ENCODE measurements around the gene TACC3.
A peak's percentile ranks its signal among the peaks of the same experiment; 100 is the strongest.

Gene TACC3

DNA sequence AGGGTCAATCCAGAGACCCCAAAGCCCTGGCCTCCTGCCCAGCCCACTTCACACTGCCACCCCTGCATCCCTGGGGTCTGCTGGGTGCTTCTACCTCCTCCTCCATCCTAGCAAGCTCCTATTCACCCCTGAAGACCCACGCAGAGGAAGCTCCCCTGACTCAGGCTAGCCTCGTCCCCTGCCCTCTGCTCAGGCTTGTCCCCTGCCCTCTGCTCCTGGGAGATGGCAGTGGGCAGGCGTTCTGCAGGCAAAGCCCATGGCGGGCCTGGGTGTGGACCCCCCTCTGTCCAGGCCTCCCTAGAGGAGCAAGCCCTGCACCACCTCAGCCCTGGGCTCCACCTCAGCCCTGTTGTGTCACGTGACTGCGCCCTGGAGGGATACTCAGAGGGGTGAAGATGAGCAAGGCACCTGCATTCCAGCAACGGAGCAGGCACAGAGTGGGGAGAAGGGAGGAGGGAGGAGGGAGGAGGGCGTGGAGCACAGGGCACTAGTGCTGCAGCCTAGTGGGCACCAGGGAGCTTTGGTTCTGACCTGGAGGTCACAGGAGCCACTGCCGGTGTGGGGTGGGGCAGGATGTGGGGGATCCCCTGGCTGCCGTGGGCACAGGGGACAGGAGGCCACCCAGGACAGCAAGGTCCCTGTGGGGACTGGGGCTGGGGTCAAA lies 44.2 kb downstream of the TACC3 start:
- peaks cover 58% of the 10 kb centered on the region for H3K4me1 ChIP-seq (ENCODE audit: insufficient read depth, low read length)

DNA sequence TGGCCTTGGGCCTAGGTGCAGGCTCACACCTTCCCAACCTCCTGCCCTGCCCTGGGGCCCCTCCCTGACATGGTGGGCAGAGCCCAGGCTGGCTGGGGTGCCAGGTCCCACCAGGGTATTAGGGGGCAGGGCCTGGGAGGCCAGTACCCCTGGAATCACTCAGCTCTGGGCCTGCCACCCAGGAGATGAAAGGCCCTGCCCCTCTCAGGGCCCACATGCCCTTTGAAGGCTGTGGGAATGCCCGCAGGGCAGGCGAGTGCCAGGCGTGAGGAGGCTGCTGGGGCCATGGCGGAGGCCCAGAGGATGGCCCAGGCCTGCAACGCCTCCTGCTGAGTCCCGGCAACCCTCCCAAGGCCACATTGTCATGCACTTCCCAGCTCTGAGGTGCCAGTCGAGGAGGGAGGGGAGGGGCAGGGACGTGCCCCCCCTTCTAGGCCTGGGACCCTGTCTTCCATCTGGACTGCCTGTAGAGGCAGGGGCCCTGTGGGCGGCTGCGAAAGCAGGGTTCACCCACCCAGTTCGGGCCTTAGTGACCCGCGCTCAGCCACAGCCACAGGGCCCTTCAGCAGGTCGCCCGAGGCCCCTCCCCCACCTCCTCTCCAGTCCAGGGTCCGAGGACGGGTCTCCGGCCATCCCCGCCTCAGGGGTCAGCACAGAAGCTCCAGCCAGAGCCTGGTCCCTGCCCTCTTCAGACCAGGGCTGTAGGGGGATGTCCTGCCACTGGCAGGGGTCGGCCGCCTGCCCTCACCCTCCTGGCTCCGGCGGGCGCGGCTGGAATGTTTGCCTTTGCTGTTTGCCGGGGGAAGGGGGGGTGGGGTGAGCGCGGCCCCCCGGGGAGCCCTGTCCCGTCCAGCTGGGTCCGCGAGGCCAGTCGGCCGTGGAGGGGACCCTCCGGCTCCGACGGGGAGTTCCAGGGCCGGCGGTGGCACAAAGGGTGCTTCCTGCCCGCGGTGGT lies 45.1 kb downstream of the TACC3 start:
- Histone ChIP-seq H3K4me1 (ENCODE audit: insufficient read depth, low read length) (peaks cover 61% of the 10 kb centered on the region), H3K27me3 (ENCODE audit: insufficient read depth, low read length) (no peaks in the 10 kb centered on the region), H3K4me3 (ENCODE audit: low read length) (peak overlapping the region; percentile 13)

More for the DNA sequence above, 44.2 kb downstream of the TACC3 start:
- Histone ChIP-seq H3K9me3 (ENCODE audit: low read length) (no peaks in the 10 kb centered on the region), H2AFZ (ENCODE audit: low read depth, low read length) (no peak overlapping the region), H3K36me3 (ENCODE audit: insufficient read depth, low read length) (no peaks in the 10 kb centered on the region), H3K4me3 (ENCODE audit: low read length) (no peak overlapping the region), H3K27me3 (ENCODE audit: insufficient read depth, low read length) (no peaks in the 10 kb centered on the region)

DNA sequence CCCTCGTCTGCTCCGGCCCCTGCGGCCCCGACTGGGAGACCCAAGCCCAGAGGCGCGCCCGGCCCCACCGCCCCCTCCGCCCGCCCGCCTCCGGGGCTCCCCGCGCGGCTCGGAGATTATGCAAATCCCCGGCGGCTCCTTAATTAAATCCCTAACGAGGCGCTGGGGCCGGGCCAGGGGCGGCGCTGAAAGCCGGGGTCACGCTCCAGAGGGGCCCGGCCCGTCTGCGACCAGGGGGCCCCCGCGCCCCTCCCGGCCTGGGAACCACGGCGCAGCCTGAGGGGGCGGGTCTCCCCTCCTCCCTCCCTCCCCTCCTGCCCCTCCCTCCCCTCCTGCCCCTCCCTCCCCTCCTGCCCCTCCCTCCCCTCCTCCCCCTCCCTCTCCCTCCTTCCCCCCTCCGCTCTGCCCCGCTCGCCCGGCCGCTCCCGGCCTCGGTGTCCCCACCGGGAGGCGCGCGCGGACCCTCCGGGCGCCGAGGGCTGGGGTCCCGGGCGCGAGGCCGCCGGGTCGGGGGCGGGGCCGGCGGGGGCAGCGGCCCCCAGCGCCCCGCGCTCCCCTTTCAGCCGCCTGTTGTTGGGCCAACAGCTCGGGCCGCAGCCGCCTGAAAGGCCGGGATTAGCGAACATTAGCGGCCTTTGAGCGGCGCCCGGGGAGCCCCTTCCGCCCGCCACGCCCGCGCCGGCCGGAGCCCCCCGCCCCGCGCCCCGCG lies 45.9 kb downstream of the TACC3 start:
- Histone ChIP-seq H3K4me1 (ENCODE audit: insufficient read depth, low read length) (peaks cover 69% of the 10 kb centered on the region), H3K9me3 (ENCODE audit: low read length) (no peaks in the 10 kb centered on the region), H2AFZ (ENCODE audit: low read depth, low read length) (no peak overlapping the region), H3K27me3 (ENCODE audit: insufficient read depth, low read length) (no peaks in the 10 kb centered on the region), H3K36me3 (ENCODE audit: insufficient read depth, low read length) (no peaks in the 10 kb centered on the region), H3K4me3 (ENCODE audit: low read length) (peak overlapping the region; percentile 35)

More for the DNA sequence above, 45.1 kb downstream of the TACC3 start:
- no peaks in the 10 kb centered on the region for H3K36me3 ChIP-seq (ENCODE audit: insufficient read depth, low read length)
- no peak overlapping the region for H2AFZ ChIP-seq (ENCODE audit: low read depth, low read length)
- no peaks in the 10 kb centered on the region for H3K9me3 ChIP-seq (ENCODE audit: low read length)

DNA sequence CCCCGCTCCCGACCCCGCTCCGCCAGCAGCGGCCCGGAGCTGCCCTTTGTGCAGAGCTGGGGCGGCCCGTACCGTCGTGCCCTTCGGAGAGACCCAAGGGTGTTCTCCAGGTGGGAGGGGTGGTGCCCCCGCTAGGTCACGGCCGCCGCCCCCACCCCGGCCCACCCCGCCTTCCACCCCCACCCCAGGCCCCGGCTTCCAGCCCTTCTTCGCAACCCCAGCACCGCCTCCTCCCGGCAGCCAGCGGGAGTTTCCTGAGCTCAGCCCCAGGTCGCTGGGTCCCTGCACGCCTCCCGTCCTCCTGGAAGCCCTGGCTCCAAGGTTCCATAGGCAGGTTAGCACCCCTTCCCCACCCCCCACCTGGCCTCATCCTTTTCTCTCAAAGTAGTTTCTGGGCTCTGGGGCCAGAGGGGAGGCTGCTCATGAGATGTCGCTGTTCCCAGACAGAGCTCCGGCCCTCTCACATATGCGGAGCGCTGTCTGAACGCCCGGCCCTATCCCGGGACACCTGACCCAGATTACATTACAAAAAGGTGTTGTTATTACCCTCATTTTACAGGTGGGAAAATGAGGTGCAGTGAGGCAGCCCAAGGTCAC lies 46.5 kb downstream of the TACC3 start:
- Histone ChIP-seq H3K4me1 (ENCODE audit: insufficient read depth, low read length) (peaks cover 70% of the 10 kb centered on the region), H3K27me3 (ENCODE audit: insufficient read depth, low read length) (no peaks in the 10 kb centered on the region), H3K36me3 (ENCODE audit: insufficient read depth, low read length) (no peaks in the 10 kb centered on the region), H3K4me3 (ENCODE audit: low read length) (peak overlapping the region; percentile 35), H2AFZ (ENCODE audit: low read depth, low read length) (no peak overlapping the region), H3K9me3 (ENCODE audit: low read length) (no peaks in the 10 kb centered on the region)

DNA sequence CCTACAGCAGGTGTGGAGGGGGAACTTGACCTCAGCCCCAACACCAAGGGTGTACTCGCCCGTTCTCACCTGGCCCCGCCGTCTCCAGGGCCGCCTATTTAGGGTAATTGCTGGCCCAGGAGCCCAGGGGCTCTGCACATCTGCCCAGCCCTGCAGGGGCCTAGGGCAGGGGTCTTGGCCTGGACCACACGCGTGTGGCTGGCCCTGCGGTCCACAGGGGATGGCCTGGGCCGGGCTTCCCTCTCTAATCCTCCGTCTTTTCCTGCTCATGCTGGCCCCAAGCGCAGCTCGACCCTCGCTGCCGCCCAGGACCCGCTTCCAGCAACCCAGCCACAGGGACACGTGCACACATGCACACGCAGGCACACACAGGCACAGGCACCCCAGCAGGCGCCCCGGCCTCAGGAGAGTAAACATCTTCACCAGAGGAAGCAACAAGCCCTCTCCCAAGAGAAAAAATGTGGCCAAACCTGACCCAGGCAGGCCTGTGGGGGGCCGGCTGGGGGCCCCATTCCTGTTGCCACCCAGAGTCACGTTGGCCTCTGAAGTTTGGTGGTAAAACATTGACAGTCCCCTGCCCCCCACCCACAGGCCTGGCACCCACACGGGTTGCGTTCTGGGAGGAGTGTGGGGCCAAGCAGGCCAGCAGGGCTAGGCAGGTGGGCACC lies 47.2 kb downstream of the TACC3 start:
- Histone ChIP-seq H2AFZ (ENCODE audit: low read depth, low read length) (no peak overlapping the region), H3K4me1 (ENCODE audit: insufficient read depth, low read length) (peaks cover 74% of the 10 kb centered on the region), H3K27me3 (ENCODE audit: insufficient read depth, low read length) (no peaks in the 10 kb centered on the region), H3K4me3 (ENCODE audit: low read length) (peak overlapping the region; percentile 35), H3K36me3 (ENCODE audit: insufficient read depth, low read length) (no peaks in the 10 kb centered on the region), H3K9me3 (ENCODE audit: low read length) (no peaks in the 10 kb centered on the region)

DNA sequence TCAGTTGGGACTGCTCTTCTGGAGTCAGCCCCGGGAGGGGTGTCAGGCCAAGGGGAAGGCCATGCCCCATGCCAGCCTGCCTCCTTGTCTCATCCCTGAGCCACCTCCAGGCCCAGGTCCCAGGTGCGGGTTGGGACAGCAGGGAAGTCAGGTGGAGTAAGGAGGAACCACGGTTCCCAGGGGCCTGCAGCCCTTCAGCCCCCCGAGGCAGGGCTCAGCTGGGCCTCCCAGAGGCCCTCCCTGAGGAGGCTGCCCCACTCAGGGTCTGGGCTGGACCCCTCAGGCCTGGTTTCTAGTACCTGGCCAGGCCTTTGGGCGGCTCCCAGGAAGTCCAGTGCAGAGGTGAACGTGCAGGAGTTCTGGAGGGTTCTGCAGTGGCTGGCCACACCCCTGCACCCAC lies 48.4 kb downstream of the TACC3 start:
- Histone ChIP-seq H3K27me3 (ENCODE audit: insufficient read depth, low read length) (no peaks in the 10 kb centered on the region), H3K9me3 (ENCODE audit: low read length) (no peaks in the 10 kb centered on the region), H2AFZ (ENCODE audit: low read depth, low read length) (no peak overlapping the region), H3K36me3 (ENCODE audit: insufficient read depth, low read length) (no peaks in the 10 kb centered on the region), H3K4me1 (ENCODE audit: insufficient read depth, low read length) (peaks cover 73% of the 10 kb centered on the region), H3K4me3 (ENCODE audit: low read length) (no peak overlapping the region)

DNA sequence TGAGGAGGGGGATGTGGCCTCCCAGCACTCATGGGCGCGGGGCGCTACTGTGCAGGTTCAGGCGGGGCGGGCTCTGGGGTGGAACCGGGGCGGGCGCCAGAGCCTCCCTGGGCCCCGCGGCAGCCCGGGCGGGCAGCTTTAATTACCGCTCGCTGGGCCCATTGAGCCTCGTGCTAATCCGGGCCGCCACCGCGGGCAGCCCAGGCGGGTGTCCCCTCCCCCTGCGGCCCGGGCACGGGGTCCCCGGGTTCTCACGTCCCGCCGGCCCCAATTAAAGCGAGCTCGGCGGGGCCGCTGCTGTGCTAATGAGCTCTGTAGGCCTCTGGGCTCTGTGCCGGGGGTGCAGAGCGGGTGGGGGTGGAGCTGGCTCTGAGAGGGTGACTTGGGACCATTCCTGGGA lies 48.9 kb downstream of the TACC3 start:
- Histone ChIP-seq H3K4me3 (ENCODE audit: low read length) (no peak overlapping the region), H3K4me1 (ENCODE audit: insufficient read depth, low read length) (peaks cover 72% of the 10 kb centered on the region), H3K9me3 (ENCODE audit: low read length) (no peaks in the 10 kb centered on the region), H3K27me3 (ENCODE audit: insufficient read depth, low read length) (no peaks in the 10 kb centered on the region), H3K36me3 (ENCODE audit: insufficient read depth, low read length) (no peaks in the 10 kb centered on the region), H2AFZ (ENCODE audit: low read depth, low read length) (no peak overlapping the region)

DNA sequence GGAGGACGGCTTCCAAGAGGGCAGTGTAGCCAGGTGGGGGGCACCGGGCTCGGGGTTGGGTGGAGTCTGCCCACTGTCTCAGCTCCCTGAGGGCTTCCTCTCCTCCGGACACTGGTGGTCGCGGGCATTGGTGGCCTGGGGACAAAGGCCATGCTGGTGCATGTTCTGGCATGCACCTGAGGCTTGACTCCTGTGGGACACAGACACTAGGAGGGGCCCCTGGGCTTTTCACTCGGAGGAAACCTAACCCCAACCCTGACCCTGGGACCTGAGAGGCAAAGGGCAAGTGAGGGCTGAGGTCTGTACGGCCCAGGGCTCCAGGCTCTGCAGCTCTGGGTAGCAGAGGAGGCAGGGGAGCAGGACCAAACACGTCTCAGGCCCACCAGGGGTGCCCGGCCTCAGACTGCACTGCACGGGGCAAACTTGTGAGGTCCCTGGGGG lies 49.5 kb downstream of the TACC3 start:
- Histone ChIP-seq H3K4me1 (ENCODE audit: insufficient read depth, low read length) (peaks cover 71% of the 10 kb centered on the region), H3K27me3 (ENCODE audit: insufficient read depth, low read length) (no peaks in the 10 kb centered on the region), H3K9me3 (ENCODE audit: low read length) (no peaks in the 10 kb centered on the region), H2AFZ (ENCODE audit: low read depth, low read length) (no peak overlapping the region), H3K4me3 (ENCODE audit: low read length) (no peak overlapping the region), H3K36me3 (ENCODE audit: insufficient read depth, low read length) (no peaks in the 10 kb centered on the region)

DNA sequence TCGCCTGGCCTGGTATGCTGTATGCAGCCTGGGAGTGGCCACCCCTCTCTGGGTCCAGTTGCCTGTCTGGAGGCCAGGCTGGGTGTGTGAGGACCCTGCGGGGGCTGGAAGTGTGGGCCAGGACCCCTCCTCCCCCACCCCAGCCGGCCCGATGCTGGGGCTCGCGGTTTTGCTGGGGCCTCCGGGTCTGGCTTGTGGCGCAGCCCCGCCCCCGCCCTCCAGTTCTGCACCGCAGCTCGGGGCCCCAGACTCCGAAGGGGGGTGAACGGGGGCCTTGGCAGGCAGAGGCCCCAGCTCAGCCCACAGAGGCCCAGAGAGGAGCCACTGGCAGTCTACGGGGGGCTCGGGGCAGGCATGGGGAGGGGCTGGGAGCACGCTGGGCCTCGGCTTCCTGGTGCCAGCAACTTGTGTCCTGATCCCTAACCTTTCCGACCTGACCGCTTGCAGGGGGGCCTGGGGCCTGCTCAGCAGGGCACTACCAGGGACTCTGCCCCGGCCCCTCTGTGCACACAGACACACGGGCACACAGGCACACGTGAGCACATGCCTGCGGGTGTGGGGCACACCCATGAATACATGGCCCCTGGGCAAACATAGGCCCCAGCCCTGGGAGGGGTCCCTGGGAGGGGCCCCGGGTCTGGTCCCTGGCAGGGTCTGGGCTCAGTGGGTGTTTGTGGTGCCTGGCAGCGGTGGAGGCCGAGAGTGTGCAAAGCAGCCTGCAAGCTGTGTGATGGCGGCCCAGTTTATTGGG lies 50.4 kb downstream of the TACC3 start:
- no peaks in the 10 kb centered on the region for H3K27me3 ChIP-seq (ENCODE audit: insufficient read depth, low read length)
- H3K4me1 ChIP-seq (ENCODE audit: insufficient read depth, low read length) = peaks cover 71% of the 10 kb centered on the region

DNA sequence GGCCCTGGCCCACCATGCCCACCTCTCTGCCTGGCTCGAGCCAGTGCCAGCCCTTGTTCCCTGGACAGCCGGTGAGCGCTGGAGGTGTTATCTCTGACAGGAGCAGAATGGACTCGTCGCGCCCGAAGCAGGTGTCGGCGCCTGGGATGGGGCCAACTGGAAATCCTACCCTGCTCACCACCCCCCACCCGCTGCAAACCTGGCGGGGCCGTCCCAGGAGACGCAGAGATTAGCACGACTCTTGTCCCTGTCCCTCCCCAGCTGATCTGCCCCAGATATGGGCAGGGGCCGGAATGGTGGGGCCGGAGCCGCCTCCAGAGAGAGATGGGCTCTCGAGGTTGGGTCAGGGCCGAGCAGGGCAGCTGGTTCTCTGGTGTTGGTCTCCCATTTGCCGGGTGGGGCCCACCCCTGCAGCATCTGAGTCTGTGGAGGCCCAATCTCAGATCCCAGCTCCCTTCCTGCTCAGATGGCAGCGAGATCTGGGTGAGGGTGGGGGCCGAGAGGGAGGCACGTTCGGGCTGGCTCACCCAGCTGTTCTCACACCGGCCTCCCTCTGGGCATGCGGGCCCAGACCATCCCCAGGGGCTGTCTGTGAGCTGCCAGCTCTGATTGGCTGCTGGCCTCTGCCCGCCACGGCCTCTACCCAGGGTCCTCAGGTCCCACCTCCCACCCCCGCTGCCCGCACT lies 51.7 kb downstream of the TACC3 start:
- Histone ChIP-seq H3K4me3 (ENCODE audit: low read length) (no peak overlapping the region), H2AFZ (ENCODE audit: low read depth, low read length) (no peak overlapping the region), H3K9me3 (ENCODE audit: low read length) (no peaks in the 10 kb centered on the region), H3K36me3 (ENCODE audit: insufficient read depth, low read length) (no peaks in the 10 kb centered on the region), H3K27me3 (ENCODE audit: insufficient read depth, low read length) (no peaks in the 10 kb centered on the region), H3K4me1 (ENCODE audit: insufficient read depth, low read length) (peaks cover 80% of the 10 kb centered on the region)

More for the DNA sequence above, 50.4 kb downstream of the TACC3 start:
- Histone ChIP-seq H3K9me3 (ENCODE audit: low read length) (no peaks in the 10 kb centered on the region), H3K4me3 (ENCODE audit: low read length) (no peak overlapping the region), H2AFZ (ENCODE audit: low read depth, low read length) (no peak overlapping the region), H3K36me3 (ENCODE audit: insufficient read depth, low read length) (no peaks in the 10 kb centered on the region)

DNA sequence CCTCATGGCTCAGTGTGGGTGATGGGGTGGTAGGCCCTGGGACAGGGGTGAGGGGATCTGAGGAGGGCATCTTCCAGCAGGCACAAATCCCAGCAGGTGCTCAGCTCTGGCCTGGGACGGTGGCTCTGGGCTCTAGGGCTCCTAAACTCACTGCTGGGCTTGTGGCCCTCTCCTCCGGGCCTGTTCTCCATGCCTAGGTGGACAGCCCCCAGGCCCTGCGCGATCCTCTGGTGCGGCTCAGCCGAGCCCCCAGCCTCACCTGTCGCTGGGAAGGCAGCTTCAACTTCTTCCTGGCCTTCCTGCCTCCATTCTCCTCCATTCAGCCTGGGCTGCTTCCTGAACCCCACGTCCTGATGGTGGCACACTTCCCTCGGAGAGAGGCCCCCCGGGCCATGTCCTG lies 52.4 kb downstream of the TACC3 start:
- H3K4me3 ChIP-seq (ENCODE audit: low read length) = no peak overlapping the region
- H3K9me3 ChIP-seq (ENCODE audit: low read length) = no peaks in the 10 kb centered on the region
- H3K36me3 ChIP-seq (ENCODE audit: insufficient read depth, low read length) = no peaks in the 10 kb centered on the region
- H2AFZ ChIP-seq (ENCODE audit: low read depth, low read length) = no peak overlapping the region
- H3K4me1 ChIP-seq (ENCODE audit: insufficient read depth, low read length) = peaks cover 77% of the 10 kb centered on the region
- no peaks in the 10 kb centered on the region for H3K27me3 ChIP-seq (ENCODE audit: insufficient read depth, low read length)

All from neuron (in vitro differentiated cells).